GM19452 (cell line): ENCODE data around the gene TAC4.

Experiments
- ATAC-seq: cut with Tn5 transposase; IDR thresholded peaks from one replicate; pipeline ENCODE4 v1.9.1; 2021; ENCODE audit not compliant: unreplicated experiment

Gene TAC4

GRCh38 chr17:49873466-49873865 is 25.6 kb upstream of the TAC4 start:
- ATAC-seq: no peak

DNA sequence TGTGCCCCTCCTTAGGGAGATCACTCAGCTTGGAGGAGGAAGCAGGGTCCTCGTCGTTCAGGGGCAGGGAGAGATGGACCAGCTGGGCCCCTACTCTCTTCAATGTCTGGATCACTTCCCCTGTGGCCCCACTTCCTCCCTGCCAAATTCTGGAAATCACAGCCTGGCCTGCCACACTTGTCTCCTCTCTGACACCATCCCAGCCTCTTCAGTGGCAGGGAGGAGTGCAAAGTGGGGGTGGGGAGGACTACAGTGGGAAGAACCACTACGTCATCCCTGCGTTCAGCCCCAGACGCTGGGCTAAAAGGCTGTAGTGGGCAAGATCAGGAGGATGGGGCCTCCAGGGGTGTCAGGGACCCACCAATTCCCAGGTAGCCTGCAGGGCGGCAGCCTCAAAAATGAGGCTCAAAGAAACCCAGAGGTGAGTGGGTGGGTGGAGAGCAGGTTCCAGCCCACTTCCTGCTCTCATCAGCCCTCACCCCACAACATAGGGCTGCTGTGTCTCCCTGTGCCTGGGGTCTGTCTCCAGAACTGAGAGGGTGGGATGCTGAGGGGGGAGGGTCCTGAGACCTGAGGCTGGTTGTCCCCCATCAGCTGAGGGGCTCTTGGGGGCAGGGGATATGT is 25.0 kb upstream of the TAC4 start:
- no peak for ATAC-seq

GRCh38 chr17:49871211-49871610 is 23.3 kb upstream of the TAC4 start:
- no peak for ATAC-seq

DNA sequence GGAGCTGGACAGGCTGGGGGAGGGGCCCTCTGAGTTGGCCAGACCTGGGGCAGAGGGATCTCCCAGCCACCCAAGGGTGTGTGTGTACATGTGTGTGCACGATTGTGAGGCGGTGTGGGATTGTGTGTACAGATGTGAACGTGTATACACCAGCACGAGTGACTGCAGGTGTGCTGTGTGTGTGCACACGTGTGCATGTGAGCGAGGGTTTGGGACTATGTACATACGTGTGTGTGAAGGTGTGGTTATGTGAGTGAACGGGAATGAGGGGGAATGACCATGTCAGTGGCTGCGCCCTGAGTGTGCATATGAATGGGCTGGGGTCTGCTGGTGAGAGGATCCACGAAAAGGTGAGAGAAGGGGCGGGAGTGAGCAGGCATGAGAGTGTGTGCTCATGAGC is 22.4 kb upstream of the TAC4 start:
- no peak for ATAC-seq

GRCh38 chr17:49869038-49869374 is 21.1 kb upstream of the TAC4 start:
- ATAC-seq: no peak

- ATAC-seq: no peak
Observed at GRCh38 chr17:49866882-49867413, 19.1 kb upstream of the TAC4 start.

- no peak for ATAC-seq
Observed at GRCh38 chr17:49866019-49866380, 18.1 kb upstream of the TAC4 start.

DNA sequence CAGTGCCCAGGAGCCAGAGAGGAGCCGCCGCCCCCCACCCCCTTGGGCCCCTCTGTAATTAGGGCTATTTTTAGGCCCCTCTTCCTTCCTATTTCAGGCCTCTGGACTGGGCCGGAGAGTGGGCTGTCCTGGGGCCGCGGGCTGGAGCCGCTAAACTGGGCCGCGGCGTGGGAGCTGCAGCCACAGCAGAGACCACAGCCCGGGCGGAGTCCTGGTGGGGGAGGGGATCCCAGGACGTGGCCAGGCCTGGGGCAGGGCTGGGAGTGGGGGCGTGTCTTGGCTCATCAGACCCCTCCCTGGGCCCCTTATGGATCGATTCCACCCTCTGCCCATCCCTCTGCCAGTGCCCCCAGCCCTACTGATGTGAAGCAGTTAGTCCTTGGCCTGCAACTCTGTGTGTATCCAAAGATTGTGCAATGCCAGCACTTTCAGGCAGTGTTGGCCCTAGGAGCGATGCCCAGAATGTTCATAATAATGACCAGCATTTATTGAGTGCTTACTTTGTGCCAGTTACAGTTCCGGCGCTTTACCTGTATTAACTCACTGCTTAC is 15.0 kb upstream of the TAC4 start:
- ATAC-seq: no peak

DNA sequence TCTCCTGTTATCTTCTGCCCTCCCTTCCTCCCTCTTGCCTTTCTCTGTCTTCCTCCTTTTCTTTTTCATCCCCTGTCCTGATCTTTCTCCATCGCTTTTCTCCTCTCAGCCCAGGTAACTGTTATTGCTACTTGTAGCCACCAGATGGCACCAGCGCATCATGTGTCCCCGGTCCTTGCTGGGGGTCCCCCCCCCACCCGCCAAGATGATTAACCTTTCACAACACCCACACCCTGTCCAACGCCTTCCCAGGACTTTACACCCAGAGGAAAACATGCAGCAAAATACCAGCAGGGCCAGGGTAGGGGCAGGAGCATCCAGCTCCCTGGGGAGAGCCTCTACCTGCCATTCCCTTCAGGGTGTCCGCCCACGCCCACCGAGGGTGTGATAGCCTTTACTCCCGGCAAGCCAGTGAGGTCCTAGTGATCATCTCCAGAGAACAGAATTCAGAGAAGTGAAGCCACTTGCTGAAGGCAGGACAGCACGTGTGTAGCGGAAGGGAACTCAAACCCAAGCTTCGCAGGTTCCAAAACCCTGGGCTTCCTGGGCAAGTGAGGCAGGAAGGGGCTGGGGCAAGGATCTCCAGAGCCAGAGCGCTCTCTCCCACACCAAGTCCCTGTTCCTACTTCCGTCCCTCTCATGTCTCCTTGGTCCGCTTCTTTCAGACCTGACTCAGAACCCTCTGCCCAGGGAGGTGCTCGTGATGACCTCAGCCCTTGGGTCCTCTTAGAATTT is 13.4 kb upstream of the TAC4 start:
- ATAC-seq: no peak

- no peak for ATAC-seq
Observed at GRCh38 chr17:49859991-49860953, 12.4 kb upstream of the TAC4 start.

DNA sequence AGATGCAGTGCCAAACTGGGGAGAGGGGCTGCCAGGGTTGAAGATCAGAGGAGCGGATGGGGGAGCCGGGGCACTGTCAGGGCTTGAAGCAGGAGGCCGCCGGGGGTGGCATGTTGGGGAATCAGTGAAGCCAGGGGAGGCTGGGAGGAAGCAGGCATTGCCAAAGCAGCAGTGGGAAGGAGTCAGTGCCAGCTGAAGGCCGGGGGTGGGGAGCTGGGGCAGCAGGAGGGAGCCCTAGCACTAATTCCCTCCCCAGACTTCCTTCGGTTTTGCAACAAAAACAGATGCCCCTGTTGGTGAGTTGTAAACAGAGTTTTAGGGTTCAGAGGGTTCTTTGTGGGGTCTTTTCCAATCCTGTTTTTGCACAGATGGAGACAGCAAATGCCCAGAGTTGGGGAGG is 10.9 kb upstream of the TAC4 start:
- no peak for ATAC-seq

DNA sequence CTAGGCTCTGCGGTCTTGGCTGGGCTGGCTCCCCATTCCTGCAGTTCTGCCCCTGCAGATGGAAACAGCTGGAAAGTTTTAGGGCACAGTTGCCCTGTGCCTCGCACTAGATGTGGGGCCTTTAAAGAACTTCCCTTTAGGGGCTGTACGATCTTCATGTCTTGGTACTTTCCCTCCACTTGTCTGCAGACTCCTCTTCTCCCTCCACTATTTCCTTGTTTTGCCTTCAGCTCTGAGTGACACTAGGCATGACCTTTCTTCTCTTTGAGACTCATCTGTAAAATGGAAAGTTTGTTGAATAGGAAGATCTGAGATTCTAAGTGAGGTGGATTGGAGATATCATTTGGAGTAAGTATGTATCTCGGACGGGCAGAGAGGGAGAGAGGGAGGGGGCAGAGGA is 6.3 kb upstream of the TAC4 start:
- no peak for ATAC-seq

- no peak for ATAC-seq
Observed at GRCh38 chr17:49853470-49854015, 5.7 kb upstream of the TAC4 start.

DNA sequence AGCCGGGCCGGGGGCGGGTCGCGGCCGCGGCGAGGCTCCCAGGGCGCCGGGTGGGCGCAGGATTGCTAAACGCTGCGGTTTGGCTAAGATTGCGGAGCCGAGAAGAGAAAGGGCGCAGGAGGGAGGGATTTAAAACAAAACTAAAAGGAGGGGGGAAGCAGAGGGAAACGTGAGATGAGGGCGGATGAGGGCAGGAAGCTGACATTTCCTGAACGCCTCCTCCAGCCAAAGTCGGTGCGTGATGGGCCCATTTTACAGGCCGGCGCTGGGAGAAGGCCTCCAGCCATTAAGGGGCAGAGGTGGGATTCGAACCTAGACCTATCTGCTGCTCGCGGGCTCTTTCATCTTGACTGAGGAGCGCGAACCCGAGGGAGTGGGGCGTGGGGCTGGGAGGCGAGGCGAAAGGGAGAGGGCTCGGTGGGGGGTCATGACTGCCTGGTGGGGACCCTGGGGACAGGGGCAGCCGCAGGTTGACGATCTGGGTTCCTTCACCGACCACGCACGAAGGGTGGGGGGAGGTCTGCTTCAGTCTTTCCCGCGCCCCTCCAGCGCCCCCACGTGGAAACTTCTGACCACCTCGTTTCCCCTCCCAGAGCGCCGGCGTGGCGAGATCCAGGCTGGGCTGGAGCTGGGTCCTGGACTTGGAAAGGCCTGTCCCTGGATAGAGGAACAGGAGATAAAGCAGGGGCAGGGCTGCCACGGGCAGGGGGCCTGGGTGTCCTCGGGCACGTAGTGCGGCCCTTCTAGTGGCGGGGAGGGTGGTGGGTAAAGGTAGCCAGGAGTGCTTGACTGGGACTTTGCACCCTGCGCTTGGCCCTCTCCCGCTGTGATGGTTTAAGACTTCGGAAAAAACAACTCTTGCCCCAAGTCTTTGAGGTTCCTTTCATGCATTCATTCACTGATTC is 3.8 kb upstream of the TAC4 start:
- no peak for ATAC-seq

DNA sequence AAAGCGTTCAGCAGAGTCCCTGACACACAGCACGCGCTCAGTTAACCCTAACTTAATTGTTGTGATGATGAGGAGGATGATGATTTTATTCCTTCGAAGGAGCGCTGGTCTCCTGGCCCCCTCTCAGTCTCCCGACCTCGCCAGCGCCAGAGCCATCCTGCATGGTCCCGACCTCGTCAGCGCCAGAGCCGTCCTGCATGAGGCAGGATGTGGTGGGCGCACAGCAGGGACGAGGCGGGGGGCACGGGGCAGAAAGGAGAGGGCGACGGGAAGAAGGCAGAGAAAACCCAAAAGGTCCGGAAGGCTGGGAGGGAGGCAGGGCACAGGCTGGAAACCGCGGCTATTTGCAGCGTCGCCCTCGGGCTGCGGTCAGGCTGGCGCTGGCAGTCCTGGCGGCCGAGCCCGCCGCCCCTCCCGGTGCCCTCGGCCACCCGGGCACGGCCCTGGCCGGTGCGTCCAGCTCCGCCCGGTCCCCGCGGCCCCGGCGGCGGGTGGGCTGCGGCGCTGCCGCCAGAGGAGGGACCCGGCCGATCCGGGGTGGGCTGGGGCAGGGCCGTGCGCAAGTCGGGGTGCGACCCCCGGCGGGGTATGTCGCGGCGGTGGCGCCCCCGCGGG is 3.0 kb upstream of the TAC4 start:
- ATAC-seq: no peak

DNA sequence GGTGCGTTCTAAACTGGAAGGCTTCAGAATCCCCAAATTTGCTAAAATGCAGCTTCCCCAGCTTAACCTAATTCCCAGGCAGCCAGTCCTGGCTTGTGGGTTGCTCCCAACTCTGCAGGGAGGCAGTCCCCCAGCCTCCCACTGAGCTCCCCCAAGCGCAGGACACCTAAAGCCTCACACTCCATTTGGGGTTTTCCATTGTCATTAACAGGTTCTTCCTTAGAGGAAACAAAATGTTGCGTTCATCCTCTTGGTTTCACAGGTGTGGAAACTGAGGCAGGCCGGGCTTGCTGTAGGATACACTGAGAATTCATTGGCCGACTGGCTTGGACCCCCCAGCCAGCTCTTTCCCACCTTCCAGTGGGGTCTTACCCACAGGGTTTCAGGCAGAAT is 2.3 kb upstream of the TAC4 start:
- ATAC-seq: no peak

DNA sequence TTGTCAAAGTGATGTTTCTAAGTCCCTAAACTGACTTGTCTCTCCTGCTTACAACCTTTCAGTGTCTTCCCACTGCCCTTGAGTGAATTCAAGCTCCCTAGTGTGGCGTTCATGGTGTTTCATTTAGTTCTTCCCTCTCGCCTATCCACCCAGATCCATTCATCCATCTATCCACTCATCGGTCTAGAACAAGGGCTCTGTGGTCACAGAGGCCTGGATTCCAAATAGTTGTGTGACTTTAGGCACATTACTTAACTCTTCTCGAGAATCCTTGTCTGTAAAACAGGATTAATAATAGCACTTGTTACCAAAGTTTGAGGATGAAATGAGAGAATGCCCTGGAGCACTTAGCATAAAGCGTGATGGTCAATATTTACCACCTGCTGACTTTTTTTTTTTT is 870 bp upstream of the TAC4 start:
- no peak for ATAC-seq

DNA sequence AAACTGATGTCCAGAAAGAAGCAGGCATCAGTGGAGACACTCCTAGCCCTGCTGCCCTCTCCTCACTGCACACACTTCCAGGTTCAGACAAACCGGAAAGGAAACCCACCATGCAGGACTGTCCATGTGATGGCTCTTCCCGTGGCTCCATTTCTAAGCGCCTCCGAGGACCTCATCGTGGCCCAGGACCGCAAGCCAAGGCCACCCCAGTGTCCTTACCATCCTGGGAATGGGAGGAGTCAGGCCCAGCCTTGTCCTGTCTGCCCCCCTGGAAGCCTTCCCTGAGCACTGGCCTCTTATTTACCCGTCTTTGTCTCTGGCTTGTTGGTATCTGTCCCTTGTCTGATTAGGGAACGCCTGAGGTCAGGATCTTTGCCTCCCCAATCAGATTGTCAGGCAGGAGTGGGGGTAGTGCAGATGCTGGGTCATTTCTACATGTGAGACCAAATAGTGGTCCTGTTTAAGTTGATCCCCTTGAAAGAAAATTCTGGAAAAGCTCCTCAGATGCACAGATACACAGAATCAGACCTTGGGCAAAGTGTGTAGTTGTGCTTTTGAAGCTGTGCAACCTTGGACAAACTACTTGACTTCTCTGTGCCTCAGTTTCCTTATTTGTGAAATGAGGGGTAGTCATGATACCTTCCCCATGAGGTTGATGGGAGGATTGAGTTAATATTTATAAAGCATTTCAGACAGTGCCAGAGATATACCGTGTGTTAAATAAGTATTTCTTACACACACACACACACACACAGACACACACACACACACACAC is 744 bp downstream of the TAC4 start:
- no peak for ATAC-seq

- ATAC-seq: no peak
Observed at GRCh38 chr17:49845321-49845720, 2.5 kb downstream of the TAC4 start.
